Smooth muscle cell (in vitro differentiated cells): Measurements from ENCODE around the gene PGM1. TPM values are rescaled to one million over a fixed set of nuclear protein-coding genes. Genes with fewer than 3 reads are reported as not detected.
A peak's percentile ranks its signal among the peaks of the same experiment; 100 is the strongest.
"Not testable (repeated sequence)": the region's sequence is repeated elsewhere in the genome, so short reads cannot be mapped to it uniquely, and the experiment has no call there.

Experiments
- DNase-seq: peaks from one replicate; lab custom pipeline; 2025; ENCODE audit not compliant: unreplicated experiment; lab: John Stamatoyannopoulos, UW
- H2AFZ ChIP-seq: fragments of 200-600 bp; sonication (generic); 2 replicates; pipeline ENCODE4 v1.6.0; 2016; ENCODE audit warnings: antibody characterized with exemption, low read depth, mild to moderate bottlenecking
- H3F3A ChIP-seq: fragments of 200-600 bp; sonication (generic); 2 replicates; pipeline ENCODE4 v1.6.0; 2017; ENCODE audit warnings: antibody characterized with exemption, low read depth
- H3K27ac ChIP-seq: fragments of 200-600 bp; sonication (generic); 2 replicates; pipeline ENCODE4 v1.5.1; 2016; ENCODE audit warnings: low read depth, mild to moderate bottlenecking
- H3K27me3 ChIP-seq: fragments of 200-600 bp; sonication (generic); 2 replicates; pipeline ENCODE4 v1.6.1; 2016; ENCODE audit warnings: low read depth, mild to moderate bottlenecking
- H3K36me3 ChIP-seq: fragments of 200-600 bp; sonication (generic); 2 replicates; pipeline ENCODE4 v1.5.1; 2016; ENCODE audit warnings: low read depth
- H3K4me1 ChIP-seq: fragments of 200-600 bp; sonication (generic); 2 replicates; pipeline ENCODE4 v1.5.1; 2016; ENCODE audit warnings: low read depth
- H3K4me2 ChIP-seq: fragments of 200-600 bp; sonication (generic); 2 replicates; pipeline ENCODE4 v1.6.0; 2016; ENCODE audit warnings: mild to moderate bottlenecking
- H3K4me3 ChIP-seq: fragments of 200-600 bp; sonication (generic); 2 replicates; pipeline ENCODE4 v1.5.1; 2016; ENCODE audit warnings: mild to moderate bottlenecking
- H3K79me2 ChIP-seq: fragments of 200-600 bp; sonication (generic); 2 replicates; pipeline ENCODE4 v1.6.0; 2016; ENCODE audit warnings: low read depth, mild to moderate bottlenecking
- H3K9ac ChIP-seq: fragments of 200-600 bp; sonication (generic); 2 replicates; pipeline ENCODE4 v1.6.0; 2016; ENCODE audit warnings: low read depth
- H3K9me3 ChIP-seq: fragments of 200-600 bp; sonication (generic); replicated peaks from 2 replicates; pipeline ENCODE4 v1.5.1; 2016; ENCODE audit warnings: low read depth
- H4K20me1 ChIP-seq: fragments of 200-600 bp; sonication (generic); 2 replicates; pipeline ENCODE4 v1.6.0; 2016; ENCODE audit warnings: low read depth
- WGBS: methylation state at CpG from one replicate; pipeline ENCODE4 v1.1.7; 2016; ENCODE audit warnings: low lambda C conversion rate; 5-methylcytosine and 5-hydroxymethylcytosine counted together
- polyA plus RNA-seq: library from polyadenylated mRNA; unstranded; fragments of >200 nt; fragmentation: Nextera tagmentation; extraction: Ambion mirVana; gene quantifications from 2 replicates; pipeline ENCODE4 v1.2.1, GENCODE V29; 2016
- total RNA-seq: library from RNA; depleted of rRNA; stranded (reverse); fragments of >200 nt; gene quantifications from 2 replicates; pipeline ENCODE4 v1.2.3, GENCODE V29; 2014
- TF ChIP-seq, protein P1 (sequence below): fragments of 200-600 bp; sonication (generic); IDR thresholded peaks from 2 replicates; pipeline ENCODE4 v1.5.1; 2017; ENCODE audit warnings: borderline replicate concordance, mild to moderate bottlenecking, antibody characterized with exemption; ENCODE audit not compliant: insufficient read depth, poor library complexity, severe bottlenecking

Gene PGM1
- total and polyA plus RNA-seq, 2 experiments from 2014 or later = 72.7 to 87.6 TPM

DNA sequence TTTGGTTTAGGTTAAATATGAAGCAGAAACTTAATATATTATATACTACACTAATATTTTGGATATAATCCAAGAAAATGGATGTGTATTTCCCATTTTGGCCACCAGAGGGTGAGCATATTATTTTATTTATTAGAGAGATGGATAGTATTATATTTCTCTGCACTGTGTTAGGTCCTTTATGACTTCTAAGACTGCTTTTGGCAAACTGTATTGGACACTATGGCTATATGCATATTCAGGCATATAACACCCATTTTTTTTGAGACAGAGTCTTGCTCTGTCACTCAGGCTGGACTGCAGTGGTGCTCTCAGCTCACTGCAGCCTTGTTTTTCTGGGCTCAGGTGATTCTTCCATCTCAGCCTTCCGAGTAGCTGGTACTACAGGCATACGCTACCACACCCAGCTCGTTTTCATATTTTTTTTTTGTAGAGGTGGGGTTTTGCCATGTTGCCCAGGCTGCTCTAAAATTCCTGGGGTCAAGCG is 17.8 kb upstream of the PGM1 start:
- Histone ChIP-seq H3K4me1 (peaks cover 8% of the 10 kb centered on the region), H3K9ac (no peak overlapping the region), H4K20me1 (no peaks in the 10 kb centered on the region)

GRCh38 chr1:63586326-63586725 is 6.9 kb upstream of the PGM1 start:
- not testable (repeated sequence) for H3K27ac ChIP-seq, DNase-seq, H3K27me3 ChIP-seq, H3F3A ChIP-seq, H3K9ac ChIP-seq, H2AFZ ChIP-seq, H4K20me1 ChIP-seq, H3K79me2 ChIP-seq, H3K4me3 ChIP-seq, H3K4me2 ChIP-seq, H3K9me3 ChIP-seq, H3K4me1 ChIP-seq, H3K36me3 ChIP-seq
- 89% methylated on average over 1 of the region's 1 CpG for WGBS

More for the DNA sequence above, 17.8 kb upstream of the PGM1 start:
- Histone ChIP-seq H3K27me3 (no peaks in the 10 kb centered on the region), H3F3A (no peaks in the 10 kb centered on the region), H3K79me2 (no peaks in the 10 kb centered on the region), H3K27ac (no peak overlapping the region), H3K4me2 (no peak overlapping the region), H2AFZ (no peak overlapping the region), H3K36me3 (no peaks in the 10 kb centered on the region), H3K4me3 (no peak overlapping the region), H3K9me3 (no peaks in the 10 kb centered on the region)
- DNase-seq = no peak
- 67% methylated on average over 4 of the region's 4 CpGs for WGBS
- TF ChIP-seq, protein P1, sequence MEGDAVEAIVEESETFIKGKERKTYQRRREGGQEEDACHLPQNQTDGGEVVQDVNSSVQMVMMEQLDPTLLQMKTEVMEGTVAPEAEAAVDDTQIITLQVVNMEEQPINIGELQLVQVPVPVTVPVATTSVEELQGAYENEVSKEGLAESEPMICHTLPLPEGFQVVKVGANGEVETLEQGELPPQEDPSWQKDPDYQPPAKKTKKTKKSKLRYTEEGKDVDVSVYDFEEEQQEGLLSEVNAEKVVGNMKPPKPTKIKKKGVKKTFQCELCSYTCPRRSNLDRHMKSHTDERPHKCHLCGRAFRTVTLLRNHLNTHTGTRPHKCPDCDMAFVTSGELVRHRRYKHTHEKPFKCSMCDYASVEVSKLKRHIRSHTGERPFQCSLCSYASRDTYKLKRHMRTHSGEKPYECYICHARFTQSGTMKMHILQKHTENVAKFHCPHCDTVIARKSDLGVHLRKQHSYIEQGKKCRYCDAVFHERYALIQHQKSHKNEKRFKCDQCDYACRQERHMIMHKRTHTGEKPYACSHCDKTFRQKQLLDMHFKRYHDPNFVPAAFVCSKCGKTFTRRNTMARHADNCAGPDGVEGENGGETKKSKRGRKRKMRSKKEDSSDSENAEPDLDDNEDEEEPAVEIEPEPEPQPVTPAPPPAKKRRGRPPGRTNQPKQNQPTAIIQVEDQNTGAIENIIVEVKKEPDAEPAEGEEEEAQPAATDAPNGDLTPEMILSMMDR = peak; percentile 81

- Histone ChIP-seq H3K9me3 (no peaks in the 10 kb centered on the region), H3K36me3 (no peaks in the 10 kb centered on the region), H4K20me1 (peaks cover 1% of the 10 kb centered on the region), H3F3A (no peaks in the 10 kb centered on the region), H3K4me3 (no peak overlapping the region), H3K27ac (no peak overlapping the region), H3K4me2 (no peak overlapping the region), H3K4me1 (no peaks in the 10 kb centered on the region), H2AFZ (no peak overlapping the region), H3K79me2 (peaks cover 3% of the 10 kb centered on the region), H3K27me3 (no peaks in the 10 kb centered on the region), H3K9ac (no peak overlapping the region)
- no peak for DNase-seq
- WGBS = 93% methylated on average over 3 of the region's 3 CpGs
- TF ChIP-seq, protein P1 = no peak
These were observed 3.0 kb upstream of the PGM1 start for GRCh38 chr1:63590166-63590560.

GRCh38 chr1:63592536-63593302 is 492 bp upstream of the PGM1 start:
- H3K27ac ChIP-seq = peak overlapping the region; percentile 50
- H3K27me3 ChIP-seq = no peaks in the 10 kb centered on the region
- no peaks in the 10 kb centered on the region for H3K9me3 ChIP-seq
- peaks cover 16% of the 10 kb centered on the region for H4K20me1 ChIP-seq
- H3K4me1 ChIP-seq = no peaks in the 10 kb centered on the region
- TF ChIP-seq, protein P1 = no peak
- no peaks in the 10 kb centered on the region for H3F3A ChIP-seq
- no peaks in the 10 kb centered on the region for H3K36me3 ChIP-seq
- H3K4me3 ChIP-seq = peak overlapping the region; percentile 97
- peaks cover 19% of the 10 kb centered on the region for H3K79me2 ChIP-seq
- H3K4me2 ChIP-seq = peak overlapping the region; percentile 92
- peak overlapping the region; percentile 53 for H3K9ac ChIP-seq
- H2AFZ ChIP-seq = peak overlapping the region; percentile 100
- WGBS = 22% methylated on average over 18 of the region's 18 CpGs
- no peak for DNase-seq
